Measurements from ENCODE around the gene RTBDN.

GRCh38 chr19:12788682-12789097, 45.7 kb downstream of the RTBDN start:
- TF ChIP-seq CTCF (IDR thresholded peaks at IDR 0.05) (no peak), POLR2A (IDR thresholded peaks at IDR 0.05) (no peak)
